Body of pancreas (tissue), 4 donors: ENCODE data around the gene AIMP2.

Experiments
- POLR2A ChIP-seq, 3 donors: fragments of 450-650 bp; IDR thresholded peaks; one replicate each; pipeline ENCODE4 v1.6.1; 2016; ENCODE audit warnings: antibody characterized with exemption in 3 of 3, mild to moderate bottlenecking in 2 of 3
- TF ChIP-seq, protein P1 (sequence below), 7 experiments: fragments of 450-650 bp in 4 of 7; fragments of 200-600 bp in 3 of 7; sonication (generic) in 3 of 7; IDR thresholded peaks; one replicate each; pipeline ENCODE4 v1.5.1; 2016 to 2019; ENCODE audit warnings: antibody characterized with exemption in 7 of 7

DNA sequence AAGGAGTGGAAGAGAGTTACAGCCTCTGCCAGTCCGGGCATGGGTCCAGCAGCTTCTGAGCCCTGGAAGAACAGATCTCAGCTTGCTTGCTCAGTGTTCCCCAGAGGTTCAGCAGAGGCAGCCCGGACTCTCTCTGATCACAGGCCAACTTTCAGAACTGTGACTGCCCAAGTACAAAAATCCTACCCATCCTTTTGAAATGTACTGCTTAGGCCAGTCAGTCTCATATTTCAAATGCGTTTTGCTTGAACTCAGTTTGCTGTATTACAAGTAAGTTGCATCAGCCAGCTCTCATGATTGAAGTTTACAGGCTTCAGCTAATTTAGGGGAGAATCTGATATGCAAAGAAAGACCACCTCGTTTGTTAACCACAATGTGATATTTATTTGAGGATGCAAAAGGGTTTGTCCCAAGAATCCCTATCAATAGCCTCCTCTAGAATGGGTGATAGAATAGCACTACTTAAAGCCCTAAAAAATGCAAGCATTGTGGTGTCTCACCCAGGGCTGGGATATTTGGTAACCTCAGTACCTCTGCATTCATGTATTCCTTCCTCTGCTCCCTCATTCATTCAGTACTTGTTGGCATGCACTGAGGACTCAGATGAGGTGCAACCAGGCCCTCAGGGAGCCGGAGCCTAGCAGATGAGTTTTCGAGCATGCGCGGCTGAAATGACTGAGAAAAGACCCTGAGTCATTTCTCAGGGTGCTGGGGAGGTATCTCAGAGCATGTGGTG, 7.0 kb downstream of the AIMP2 start:
- no peak for TF ChIP-seq POLR2A (IDR thresholded peaks at IDR 0.05)
- TF ChIP-seq, protein P1, sequence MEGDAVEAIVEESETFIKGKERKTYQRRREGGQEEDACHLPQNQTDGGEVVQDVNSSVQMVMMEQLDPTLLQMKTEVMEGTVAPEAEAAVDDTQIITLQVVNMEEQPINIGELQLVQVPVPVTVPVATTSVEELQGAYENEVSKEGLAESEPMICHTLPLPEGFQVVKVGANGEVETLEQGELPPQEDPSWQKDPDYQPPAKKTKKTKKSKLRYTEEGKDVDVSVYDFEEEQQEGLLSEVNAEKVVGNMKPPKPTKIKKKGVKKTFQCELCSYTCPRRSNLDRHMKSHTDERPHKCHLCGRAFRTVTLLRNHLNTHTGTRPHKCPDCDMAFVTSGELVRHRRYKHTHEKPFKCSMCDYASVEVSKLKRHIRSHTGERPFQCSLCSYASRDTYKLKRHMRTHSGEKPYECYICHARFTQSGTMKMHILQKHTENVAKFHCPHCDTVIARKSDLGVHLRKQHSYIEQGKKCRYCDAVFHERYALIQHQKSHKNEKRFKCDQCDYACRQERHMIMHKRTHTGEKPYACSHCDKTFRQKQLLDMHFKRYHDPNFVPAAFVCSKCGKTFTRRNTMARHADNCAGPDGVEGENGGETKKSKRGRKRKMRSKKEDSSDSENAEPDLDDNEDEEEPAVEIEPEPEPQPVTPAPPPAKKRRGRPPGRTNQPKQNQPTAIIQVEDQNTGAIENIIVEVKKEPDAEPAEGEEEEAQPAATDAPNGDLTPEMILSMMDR (IDR thresholded peaks at IDR 0.05), result no peak
